ENCODE measurements around the gene OR5H1.
"Not testable (repeated sequence)": the region's sequence is repeated elsewhere in the genome, so short reads cannot be mapped to it uniquely, and the experiment has no call there.

OR5H1 gene

DNA sequence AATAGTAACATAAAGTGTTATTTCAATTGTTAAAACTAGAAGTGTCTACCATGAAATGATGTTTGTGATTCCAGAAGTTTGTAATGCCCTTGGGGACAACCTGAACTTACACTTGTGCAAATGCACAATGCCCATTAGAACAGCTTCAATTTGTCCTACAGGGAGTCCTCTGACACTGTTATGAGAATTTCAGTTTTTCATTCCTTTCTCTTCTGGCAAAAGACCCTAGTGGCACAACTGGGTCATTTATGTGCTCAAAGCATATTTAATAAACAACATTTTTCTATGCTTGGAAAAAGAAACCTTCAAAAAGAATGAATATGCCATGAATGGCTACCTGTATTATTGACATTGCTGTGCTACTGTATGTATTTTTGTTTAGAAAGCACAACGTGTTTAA, at the start of gene OR5H1:
TSS of gene OR5H1 (plus strand) at position 301 of the 400 bp plus-strand sequence. CDS start 1,977 bp downstream, outside the sequence.
- no peak for DNase-seq

DNA sequence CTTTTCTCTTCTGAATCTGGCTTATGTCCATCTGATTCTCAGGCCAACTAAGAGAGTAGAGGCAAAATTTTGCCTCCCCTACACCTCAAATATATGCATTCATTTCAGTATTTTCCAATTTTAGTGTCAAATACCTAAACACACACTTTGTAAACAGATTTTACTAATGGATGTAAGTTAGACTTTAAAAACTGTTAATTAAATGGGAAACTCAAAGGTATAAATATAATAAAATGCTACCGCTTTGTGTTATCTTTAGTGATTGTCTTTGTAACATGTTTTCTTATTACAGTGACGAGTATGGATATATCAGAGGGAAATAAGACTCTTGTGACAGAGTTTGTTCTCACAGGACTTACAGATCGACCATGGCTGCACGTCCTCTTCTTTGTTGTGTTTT, 43.6 kb upstream of the OR5H1 start, which contains the start of gene OR5AC2:
TSS of gene OR5AC2 (plus strand) at position 301 of the 400 bp plus-strand sequence. CDS start at position 301, 0 bp downstream.
- DNase-seq: no peak

DNA sequence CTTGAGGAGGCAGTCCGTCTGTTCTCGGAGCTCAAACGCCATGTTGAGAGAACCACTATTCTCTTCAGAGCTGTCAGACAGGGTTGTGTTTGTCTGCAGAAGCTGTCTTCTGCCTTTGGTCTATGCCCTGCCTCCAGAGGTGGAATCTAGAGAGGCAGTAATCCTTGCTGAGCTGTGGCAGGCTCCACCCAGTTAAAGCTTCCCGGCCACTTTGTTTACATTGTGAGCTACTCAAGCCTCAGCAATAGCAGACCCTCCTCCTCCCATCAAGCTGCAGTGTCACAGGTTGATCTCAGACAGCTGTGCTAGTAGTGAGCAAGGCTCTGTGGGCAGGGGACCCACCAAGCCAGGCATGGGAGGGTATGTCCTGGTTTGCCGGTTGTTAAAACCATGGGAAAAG, 34.6 kb upstream of the OR5H1 start:
- DNase-seq: no peak

DNA sequence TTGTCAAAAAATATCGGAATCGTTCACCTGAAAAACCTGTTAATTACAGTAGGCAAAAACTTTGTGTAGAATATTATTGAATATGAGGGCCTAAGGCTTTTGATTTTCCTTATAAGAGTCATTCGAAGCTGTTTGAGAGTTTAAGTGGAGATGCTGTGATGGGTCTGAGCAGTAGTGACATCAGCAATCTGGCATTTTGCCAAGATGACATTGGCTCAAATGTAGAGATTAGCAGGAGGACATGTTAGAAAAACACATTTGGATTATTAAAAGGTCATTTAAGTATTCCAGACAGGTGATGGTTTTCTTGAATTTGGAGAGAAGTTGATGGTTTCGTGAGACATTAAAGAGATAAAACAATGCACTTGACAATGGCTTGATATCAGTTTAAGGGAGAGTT, 30.7 kb upstream of the OR5H1 start:
- DNase-seq: no peak

DNA sequence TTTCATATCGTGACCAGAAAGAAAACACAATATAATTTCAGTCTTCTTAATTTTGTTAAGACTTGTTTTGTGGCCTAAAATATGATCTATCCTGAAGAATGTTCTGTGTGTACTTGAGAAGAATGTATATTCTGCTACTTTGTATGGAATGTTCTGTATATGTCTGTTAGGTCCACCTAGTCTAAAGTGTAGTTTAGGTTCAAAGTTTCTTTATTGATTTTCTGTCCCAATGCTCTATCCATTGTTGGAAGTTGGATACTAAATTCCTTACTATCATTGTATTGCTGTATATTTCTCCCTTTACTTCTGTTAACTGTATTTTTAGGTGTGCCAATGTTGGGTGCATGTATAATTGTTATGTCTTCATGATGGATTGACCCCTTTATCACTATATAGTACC, 22.4 kb upstream of the OR5H1 start:
- no peak for DNase-seq

DNA sequence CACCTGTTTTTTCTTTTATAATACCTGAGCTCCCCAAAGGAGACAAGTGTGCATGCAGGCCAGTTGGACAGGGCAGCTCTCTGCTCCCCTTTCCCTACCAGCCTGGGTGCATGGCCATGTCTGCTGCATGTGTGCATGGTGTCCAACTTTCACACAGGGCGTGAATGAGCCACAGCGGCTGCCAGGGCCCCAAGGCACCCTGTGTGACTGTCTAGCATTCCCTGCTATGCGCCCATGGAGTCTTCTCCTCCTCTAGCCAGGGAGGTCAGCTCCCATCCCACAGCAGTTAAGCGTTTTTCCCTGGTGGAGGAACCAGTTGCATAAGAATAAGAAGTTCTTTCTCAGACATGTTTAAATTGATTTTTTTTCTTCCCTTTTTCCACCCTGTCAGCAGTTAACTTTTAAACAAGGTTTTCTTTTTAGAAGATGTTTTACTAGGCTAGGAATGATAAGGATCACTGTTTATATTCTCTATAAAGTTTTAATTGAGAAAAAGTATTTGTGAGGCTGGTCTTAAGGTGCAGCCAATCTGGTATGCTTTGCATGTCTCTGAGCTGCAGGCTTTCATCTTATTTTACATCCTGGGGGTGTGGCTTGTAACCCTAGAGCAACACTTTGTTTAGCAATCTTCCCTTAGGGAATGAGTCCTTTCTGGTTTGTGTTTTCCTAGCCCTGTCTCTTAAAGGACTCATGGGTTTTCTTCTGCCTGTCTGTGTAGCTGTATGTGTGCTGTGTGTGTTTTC, 20.5 kb upstream of the OR5H1 start:
- no peak for DNase-seq

DNA sequence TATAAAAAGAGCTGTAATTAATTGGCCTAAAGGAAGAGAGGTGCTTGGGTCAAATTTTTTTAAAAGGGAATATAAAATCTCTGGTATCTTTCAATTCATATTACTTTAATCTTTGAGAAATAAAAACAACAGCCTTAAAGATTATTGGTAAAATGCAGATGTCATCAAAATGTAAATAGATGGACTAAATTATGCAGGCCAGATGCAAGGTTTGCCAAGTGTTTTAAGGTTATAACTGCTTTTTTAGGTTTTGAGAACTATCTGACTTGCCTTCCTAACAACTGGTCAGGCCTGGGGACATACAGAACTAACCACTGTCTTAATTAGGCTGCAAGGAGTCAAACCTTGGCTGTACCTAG, 20.0 kb upstream of the OR5H1 start:
- no peak for DNase-seq

DNA sequence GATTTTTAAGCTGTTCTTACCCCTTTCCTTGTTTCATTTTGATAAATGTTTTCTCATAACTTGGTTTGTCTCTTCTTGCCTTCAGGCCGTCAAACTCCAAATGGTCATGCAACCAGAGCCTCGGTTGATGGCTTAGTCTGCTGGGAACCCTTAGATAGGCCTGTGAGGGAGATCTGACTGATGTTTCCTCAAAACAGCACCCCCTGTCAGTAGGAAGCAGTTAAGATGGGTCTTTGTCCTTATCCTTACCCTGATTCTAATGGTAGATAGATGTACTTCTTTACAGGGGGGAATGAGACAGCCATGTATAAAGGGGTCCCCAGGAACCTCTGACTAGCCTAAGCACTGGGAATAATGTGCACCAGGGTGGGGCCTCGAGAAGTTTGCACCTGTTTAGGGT, 16.3 kb upstream of the OR5H1 start:
- no peak for DNase-seq

DNA sequence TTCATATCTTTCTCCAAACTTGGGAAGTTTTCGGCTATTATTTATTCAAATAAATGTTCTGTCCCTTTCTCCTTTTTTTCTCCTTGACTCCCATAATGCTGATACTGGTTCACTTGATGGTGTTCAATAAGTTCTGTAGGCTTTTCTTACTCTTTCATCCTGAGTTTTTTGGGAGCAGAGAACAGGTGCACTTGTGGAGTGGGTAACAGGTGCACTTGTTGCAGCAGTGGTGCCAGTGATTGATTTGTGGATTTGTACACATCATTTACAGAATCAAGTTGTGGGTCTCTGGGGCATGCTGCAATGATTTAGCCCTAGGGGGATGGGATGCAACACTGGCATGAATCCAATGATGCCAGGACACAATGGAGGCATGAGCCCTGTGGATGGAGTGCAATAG, 14.8 kb upstream of the OR5H1 start:
- DNase-seq: no peak

DNA sequence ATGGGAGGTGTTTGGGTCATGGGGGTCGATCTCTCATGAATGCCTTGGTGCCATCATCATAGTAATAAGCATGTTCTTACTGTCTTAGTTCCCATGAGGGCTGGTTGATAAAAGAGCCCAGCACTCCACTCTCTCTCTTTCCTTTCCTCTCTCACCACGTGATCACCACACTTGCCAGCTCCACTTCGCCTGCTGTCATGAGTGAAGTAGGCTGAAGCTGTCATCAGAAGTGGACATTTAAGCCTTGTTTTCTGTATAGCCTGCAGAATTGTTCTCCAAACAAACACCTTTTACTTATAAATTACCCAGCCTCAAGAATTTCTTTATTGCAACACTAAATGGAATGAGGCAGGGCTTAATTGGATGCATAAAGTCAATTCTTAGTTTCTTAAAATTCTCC, 6.1 kb downstream of the OR5H1 start:
- no peak for DNase-seq

DNA sequence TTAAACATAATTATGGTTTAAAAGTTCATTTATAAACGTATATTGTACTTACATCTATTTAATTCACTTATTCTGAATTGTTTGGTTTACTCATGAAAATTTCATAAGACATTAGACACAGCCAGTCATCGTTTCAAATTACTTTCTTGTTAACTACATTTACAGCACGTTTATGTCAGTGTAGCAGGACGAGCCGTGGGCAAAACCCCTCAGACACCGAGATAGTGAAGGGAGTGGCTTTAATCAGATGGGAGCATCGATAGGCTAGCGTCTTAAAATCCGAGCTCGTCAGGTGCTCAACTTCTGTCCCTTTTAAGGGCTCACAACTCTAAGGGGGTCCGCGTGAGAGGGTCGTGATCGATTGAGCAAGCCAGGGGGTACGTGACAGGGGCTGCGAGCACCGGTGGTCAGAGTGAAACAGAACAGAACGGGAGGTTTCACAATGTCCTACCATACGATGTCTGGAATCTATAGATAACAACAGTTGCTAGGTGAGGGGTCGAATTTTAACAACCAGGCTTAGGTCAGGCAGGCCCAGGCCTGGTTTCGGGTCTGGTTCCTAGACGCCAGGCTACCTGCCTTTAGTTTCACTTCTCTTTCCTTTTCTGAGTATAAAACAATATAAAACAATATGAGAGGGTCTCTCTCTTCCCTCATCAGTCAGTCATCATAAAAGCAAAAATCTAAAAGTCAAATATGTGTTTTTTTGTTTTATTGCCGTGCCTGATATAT, 7.5 kb downstream of the OR5H1 start:
- DNase-seq: not testable (repeated sequence)

DNA sequence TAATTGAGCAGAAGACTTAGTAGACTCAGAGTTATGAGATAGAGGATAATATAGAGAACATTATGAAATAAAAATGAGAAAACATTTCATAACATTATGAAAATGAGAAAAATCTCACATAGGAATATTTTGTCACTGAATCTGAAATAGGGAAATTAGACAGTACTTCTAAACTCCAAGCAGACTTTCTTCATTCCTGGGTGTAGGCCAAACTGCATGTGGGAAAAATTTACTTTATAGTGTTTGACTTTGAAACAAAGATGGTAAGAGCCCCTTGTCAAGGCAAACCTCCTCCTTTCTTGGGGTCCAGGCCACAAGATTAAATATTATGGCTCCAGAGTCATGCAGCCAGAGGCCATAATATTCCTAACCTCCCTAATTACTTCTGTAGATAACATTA, 10.0 kb downstream of the OR5H1 start:
- DNase-seq: no peak

DNA sequence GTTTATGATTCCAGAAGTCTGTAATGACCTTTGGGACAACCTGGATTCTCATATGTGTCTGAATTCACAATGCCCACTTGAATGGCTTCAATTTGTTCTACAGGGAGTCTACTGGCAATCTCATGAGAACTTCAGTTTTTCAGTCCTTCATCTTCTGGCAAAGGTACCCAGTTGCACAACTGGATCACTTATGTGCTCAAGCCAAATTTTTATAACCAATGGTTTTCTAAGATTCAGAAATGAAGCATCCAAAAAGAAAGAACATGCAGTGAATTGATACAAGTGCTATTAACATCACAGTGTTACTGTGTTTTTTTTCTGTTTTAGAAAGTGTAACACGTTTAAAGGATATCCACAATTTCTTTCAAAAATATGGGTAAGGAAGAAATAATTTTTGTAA, 16.7 kb downstream of the OR5H1 start, which contains the start of gene OR5H14:
TSS of gene OR5H14 (plus strand) at position 301 of the 400 bp plus-strand sequence. CDS start 1,907 bp downstream, outside the sequence.
- DNase-seq: no peak

DNA sequence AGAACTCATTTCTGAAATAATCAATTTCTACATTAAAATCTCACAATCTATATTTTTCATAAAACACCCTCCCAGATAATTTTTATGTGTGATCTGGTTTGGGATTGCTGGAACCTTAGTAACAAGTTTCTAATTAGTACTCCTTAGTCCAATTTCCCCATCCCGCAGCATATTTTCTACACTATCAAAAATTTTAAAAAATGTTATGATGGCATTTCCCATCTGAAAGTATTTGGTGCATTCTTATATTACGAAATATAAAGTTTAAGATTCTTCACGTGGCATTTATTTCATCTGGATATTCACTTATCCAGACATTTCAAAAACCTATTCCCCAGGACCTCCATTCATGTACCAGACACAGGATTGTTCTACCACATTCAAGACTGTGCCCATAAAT, 18.2 kb downstream of the OR5H1 start:
- no peak for DNase-seq

DNA sequence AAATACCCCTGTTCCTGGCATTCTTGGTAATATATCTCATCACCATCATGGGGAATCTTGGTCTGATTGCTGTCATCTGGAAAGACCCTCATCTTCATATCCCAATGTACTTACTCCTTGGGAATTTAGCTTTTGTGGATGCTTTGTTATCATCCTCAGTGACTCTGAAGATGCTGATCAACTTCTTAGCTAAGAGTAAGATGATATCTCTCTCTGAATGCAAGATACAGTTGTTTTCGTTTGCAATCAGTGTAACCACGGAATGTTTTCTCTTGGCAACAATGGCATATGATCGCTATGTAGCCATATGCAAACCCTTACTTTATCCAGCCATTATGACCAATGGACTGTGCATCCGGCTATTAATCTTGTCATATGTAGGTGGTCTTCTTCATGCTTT, 18.9 kb downstream of the OR5H1 start:
- DNase-seq: not testable (repeated sequence)

DNA sequence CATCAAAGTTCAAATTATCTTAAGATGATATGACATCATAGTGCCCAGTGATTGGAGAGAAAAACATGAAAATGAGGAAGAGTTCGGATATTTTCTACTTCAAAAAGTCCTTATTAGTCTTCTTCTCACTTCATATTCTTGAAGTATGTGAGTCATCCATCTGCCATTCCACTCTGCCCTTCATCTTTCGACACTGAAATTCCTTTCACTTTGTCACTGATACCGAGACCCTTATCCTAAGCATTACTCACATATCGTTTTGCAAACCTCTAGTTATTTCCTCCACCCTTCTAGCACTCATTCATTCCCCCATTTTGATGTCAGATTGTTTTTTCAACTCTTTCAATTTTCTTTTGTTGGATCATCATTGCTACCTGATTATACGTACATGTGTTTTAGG, 20.7 kb downstream of the OR5H1 start:
- no peak for DNase-seq

DNA sequence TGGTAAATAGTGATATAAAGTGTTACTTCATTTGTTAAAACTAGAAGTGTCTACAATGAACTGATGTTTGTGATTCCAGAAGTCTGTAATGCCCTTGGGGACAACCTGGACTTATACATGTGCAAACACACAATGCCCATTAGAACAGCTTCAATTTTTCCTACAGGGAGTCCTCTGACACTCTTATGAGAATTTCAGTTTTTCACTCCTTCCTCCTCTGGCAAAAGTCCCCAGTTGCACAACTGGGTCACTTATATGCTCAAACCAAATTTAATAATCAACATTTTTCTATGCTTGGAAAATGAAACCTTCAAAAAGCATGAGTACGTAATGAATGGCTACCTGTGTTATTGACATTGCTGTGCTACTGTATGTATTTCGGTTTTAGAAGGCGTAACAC, 35.9 kb downstream of the OR5H1 start, which contains the start of gene OR5H15:
TSS of gene OR5H15 (plus strand) at position 301 of the 400 bp plus-strand sequence. CDS start 2,004 bp downstream, outside the sequence.
- no peak for DNase-seq

DNA sequence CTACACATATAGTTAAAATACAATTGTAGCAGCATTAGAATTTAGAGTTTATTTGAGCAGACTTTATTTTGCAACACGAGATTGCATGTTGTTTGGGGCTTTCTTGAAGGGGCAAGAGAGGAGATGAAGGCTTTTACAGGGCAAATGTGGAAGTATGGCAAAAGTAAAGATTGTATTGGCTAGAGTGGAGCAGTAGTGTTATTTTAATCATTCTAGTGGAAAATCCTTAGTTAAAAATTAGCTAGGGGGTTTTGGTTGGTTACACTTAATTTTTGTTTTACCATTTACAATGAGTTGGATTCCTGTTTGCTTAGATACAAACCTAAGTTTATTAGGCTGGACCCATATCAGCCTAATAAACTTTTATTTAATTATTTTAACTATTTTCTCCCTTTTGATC, 40.5 kb downstream of the OR5H1 start:
- no peak for DNase-seq

DNA sequence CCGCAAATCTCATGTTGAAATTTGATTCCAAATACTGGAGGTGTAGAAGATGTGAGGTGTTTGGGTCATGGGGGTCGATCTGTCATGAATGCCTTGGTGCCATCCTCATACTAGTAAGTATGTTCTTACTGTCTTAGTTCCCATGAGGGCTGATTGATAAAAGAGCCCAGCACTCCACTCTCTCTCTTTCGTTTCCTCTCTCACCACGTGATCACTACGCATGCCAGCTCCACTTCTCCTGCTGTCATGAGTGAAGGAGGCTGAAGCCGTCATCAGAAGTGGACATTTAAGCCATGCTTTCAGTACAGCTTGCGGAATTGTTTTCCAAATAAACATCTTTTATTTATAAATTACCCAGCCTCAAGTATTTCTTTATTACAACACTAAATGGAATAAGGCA, 42.1 kb downstream of the OR5H1 start:
- no peak for DNase-seq

DNA sequence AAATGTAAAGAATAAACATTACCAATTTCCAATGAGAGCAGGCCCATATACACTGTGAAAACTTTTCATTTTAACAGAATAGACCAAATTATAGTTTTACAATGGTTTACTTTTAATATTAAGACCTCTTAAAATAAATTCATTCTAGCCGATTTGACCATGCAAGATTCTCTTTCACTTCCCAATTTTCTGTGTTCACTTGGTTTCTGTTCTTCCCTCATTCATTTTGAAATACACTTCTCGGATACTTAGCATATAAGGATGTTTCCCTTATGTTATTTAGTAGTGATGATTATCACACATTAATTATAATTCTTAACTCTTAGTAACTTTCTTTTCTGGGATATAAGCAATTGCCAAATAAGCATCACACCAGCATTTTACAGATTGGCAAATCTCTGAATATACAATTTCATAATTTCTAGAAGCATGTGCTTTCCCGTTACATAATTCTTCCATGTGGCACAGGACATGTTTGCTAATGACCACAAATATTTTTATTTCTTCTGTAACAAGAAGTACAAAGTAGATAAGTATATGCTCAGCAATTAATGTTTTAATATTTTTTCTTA, 49.9 kb downstream of the OR5H1 start:
- no peak for DNase-seq

DNA sequence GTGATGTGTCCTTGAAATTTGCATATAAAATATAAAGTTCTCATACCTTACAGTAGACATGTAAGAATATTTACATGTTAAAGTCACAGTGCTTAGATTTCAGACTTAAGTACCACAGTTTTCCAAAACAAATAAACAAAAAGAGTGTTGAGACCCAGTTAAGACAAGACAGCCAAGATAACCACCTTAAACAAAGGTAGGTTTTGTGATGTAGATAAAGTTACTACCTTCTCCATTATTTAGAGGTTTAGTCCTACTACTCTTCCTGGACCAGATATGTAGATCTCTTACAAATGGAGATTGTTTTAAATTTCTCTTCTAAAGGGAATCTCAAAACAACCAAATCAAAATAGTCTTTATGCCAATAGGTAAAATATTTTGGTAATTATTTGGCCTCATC, 51.7 kb downstream of the OR5H1 start:
- DNase-seq: no peak

DNA sequence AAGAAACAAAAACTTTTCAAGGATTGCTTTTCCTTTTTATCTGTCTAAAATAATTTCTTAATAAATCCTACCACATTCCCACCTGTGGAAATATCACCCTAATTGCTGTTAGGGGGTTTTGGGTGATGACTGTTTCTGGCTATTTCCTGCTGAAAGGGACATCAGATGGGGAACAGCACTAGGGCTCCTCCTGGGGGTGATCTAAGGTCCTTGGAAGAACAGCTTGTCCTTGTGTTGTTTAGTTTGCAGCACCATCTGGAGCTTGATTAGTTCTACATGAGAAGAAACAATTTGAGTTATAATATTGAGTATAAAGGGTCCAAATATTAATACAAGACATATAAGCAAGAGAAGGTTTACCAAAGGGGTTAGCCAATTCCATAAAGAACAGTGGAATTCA, 54.7 kb downstream of the OR5H1 start:
- no peak for DNase-seq
